DMS 273 (cell line): ENCODE measurements around the gene SLC45A2.

Source experiments
- DNase-seq: peaks from one replicate; lab custom pipeline; 2025; ENCODE audit not compliant: unreplicated experiment; lab: John Stamatoyannopoulos, UW

The SLC45A2 gene

DNA sequence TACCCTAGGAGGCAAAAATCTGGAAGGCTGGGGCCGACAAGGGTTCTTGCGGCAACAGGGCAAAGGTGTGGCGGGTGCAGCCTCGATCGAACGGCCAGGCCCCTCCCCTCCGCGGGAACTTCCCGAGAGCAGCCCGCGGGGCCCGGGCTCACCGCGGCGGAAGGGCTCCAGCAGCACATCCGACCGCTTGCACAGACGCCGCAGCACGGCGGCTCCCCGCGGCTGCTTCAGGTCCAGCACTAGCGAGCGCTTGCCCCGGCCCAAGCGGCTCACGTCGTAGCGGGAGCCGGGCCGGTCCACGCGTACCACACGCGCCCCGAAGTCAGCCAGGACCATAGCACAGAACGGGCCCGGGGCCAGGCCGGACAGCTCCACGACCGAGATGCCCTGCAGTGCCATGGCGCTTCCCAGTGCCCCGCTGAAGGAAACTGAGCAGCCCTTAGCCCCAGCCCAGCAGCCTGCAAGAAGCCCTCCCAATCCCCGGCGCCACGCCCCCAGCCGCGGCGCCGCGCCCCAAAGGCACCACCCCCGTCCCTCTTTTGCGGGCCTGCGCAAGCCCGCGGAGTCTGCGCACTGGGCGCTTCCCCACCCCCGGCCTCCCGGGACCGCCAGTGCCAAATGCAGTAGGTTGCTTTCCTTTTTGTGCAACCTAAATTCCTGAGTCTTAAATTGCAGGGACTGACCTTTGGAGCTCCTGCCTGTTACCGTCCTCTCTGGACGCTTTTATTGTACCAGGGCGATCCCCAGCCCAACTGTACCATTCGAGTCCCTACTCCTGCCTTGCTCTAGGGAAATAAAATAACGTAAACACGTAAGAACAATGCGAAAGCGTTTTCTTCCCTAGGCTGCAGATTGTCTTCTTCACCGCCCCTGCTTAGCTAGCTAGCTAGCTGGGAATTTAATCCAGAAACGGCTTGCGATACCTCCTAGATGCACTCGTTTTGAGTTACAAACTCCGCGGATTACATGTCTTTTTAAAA, 23.4 kb upstream of the SLC45A2 start, which contains the start of gene AMACR:
Gene AMACR, minus strand, starts transcription at position 430 of the 980 bp plus-strand sequence. Its CDS starts 31 bp downstream, at position 399.
- DNase-seq = peak; percentile 98

DNA sequence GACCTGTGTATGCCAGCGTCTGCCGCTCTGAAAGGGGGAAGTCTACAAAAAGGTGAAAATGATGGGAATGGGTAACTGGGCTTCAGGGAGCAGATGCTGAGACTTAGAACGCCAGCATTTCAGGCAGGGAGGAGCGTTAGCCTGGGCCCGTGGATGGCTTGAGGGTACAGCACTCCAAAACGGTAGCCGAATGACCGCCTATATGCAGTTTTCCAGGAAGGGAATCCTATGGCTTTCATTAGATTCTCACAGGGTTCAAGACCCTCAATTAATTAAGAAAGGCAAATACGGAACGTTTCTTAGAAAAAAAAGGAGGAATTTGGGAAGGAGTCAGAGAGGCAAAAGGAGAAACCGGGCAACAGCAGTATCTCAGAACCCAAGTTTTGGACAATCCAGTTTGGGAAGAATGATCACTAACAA, 22.7 kb upstream of the SLC45A2 start:
- peak; percentile 44 for DNase-seq

DNA sequence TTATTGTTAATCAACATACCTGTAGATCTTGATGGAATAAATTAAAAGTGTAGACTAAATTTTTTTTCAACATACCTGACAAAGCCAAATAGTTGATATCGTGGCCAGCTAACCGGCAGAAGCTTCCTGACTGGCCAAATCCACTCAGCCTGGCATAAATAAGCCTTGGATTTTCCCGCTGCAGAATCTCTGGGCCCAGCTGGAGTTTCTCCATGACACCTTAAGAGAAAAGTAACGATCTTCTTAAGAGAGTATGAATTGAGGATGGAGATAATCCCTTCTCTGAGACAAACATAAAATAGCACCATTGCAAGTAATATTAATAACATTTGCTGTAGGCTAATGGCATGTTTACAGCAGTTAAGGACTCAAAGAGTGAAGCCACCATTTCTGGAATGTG, 21.2 kb upstream of the SLC45A2 start:
- DNase-seq = no peak

DNA sequence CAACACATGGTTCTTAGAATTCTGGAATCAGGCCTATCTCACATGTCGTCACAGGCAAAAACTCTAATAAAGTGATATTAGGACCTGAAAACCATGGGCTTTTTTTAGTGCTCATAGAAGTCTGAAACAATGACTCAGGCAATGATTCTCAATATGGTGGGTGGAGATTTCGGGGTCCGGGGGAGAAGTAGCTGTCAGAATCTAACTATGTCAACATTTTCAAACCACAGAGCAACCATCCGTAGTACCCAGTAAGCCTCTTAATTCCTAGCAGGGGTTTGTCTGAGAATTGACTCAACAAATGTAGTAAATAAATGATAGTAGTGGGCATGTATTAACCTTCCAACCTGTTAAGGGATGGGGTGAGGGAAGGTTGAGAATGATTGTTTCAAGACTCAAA, 20.7 kb upstream of the SLC45A2 start:
- DNase-seq = no peak

DNA sequence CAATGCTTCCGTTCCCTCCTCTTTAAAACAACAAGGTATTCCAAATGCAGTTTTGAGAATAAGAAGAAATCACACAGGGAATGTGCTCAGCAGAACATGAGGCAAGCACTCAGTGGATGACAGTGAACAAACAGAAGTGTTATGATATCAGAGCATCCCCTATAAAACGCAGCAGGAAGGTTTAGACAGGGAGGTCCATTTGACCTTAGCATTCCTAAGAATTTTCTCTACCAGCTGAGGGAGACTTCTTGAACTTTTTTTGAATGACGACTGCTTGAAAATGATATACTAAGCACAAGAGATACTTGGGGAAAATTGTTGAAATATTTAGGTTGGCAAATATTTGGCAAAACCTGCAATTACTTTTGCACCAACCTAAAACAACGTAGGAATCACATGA, 19.4 kb upstream of the SLC45A2 start:
- no peak for DNase-seq

DNA sequence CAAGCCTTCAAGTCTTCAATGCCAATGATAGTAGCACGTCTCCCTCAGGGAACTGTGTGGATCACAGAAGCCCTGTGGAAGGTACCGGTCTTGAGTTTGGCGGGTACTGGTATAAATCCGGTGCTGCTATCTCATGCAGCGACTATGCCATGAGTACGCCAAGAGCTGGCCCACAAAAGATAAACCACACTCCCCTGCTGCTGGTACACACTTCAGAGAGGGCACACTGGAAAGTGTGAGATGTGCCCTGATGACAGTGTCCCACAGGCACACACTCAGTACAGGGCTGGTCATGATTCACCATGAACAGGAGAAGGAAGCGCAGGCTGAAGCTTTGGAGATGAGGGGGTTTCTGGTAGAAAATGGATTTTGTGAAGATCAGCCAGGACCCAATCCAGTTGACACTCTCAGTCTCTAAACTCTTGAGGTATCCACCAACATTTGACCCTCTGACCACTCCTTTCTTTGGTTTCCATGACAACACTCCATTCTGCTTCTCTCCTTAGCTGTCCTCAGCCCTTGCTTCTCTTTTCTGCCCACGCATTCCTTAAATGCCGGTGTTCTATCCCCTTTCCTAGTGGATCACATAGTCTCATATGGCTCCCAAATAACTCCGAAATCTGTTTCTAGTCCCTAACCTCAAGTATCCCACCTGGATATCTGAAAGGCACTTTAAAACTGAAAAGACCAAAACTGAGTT, 18.3 kb upstream of the SLC45A2 start:
- no peak for DNase-seq

DNA sequence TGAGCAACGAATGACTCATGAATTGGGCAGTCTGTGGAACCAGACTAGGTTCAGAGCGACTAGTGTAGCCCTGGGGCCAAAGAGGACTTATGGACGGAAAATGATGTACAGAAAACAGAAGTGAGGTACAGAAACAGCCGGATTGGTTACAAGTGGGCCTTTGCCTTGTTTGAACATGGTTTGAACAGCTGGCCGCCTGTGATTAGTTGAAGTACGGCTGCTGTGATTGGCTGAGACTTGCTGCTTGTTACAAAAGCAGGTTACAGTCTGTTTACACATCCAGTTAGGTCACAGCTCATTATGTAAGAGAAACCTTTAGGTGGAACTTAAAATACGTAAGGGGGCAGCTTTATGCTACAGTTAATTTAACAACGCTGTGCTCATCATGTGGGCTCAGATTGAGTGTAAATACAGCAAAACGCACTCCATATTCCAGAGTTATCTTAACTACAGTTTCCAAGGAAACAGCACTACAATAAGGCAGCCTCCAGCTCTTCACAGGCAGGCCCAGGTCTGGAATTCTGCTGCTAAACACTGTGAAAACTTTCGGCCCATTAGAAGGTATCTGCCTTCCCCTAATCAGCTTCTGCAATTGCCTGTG, 16.8 kb upstream of the SLC45A2 start:
- DNase-seq = peak; percentile 84

DNA sequence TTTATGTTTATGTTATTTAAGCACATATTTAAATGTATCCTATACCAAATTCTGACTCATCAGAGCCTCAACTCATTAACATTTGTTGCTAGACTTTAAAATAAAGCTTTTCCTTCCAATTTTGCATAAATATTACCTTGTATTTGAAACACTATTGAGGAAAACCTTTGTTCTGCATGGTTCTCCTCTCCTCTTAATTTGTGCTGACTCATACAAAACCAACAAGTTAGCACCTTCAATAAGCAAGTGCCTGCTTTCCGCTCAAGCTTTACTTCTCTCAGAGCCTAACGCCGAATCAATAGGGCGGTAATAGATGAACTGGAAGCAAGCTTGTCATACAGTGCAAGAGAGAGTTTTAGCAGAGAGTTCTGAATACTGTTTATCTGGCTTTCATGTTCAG, 15.5 kb upstream of the SLC45A2 start:
- DNase-seq = no peak

DNA sequence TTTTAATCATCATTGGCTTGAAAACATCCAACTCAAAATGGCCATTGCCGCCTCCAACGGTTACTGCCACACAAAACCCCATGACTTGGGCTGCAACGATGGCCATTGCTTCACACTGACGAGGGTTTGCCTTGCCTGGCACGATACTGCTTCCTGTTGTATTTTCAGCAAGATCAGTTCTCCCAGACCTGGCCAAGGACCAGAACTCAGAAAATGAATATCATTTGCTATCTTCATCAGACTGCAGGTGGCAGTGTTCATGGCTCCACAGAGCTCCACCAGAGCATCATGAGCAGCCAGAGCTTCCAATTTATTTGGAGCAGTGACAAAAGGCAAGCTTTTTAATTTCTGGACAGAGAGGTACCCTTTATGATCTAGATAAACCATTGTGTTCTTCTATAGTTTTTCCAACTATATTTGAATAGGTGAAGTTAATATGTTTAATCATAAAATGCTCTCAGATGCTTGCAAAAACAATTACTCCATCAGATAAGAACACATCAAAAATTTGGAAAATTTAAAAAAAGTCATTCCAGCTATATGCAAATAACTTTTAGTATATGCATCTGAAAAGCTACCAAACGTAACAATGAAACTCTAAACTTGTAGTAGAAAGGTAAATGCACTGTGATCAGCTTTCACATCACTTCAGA, 13.0 kb upstream of the SLC45A2 start:
- DNase-seq = peak; percentile 81

DNA sequence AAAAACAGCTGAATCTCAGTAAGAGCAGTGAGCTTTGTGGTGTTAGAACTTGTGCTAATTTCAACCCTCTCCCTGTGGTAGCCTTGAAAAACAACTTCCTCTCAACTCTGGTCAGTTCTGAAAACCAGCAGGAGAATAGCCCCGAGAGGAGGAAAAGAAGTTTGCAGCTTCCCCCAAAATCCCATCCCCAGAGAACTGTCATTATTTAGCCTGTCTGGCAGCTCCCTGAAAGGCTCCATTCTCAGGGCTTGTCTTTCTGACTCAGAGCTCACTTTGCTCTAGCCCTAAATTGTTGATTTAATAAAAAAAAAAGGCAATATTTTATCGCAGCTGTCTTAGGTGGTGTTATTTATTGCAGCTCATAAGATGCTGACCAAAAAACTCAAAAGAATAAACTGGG, 11.4 kb upstream of the SLC45A2 start:
- no peak for DNase-seq

DNA sequence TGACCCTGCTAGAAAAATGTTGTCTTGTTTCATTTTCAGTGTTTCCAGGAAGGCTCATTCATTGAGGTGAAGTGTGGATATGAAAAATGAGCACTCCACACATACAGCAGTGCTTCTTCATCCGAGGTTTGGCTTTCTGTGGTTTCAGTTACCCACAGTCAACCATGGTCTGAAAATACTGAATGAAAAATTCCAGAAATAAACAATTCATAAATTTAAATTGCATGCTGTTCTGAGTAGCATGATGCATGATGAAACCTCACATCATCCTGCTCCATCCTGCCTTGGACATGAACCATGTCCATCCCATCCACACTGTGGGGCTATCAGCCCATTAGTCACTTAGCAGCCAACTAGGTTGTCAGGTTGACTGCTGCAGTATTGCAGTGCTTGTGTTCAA, 10.4 kb upstream of the SLC45A2 start:
- no peak for DNase-seq

DNA sequence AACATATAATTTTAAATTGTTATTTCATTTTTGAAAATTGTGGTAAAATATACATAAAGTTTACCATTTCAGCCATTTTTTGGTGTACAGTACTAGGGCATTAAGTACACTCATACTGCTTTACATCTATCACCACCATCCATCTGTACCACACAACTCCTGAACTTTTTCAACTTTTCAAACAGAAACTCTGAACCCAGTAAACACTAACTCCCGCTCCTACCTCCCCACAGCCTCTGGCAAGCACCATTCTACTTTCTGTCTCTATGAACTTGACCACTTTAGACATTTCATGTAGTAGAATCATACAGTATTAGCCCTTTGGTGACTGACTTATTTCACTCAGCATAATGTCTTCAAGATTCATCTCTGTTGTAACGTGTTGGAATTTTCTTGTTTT, 8.4 kb upstream of the SLC45A2 start:
- no peak for DNase-seq

DNA sequence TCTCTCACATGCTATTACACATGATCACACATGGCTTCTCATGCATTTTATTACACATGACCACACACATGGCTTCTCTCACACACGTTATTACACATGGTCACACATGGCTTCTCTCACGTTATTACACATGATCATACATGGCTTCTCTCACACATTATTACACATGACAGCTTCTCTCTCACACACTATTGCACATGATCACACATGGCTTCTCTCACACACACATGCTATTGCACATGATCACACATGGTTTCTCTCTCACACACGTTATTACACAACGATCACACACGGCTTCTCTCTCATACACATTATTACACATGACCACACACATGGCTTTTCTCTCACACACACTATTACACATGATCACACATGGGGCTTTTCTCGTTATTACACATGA, 954 bp upstream of the SLC45A2 start:
- DNase-seq = no peak

DNA sequence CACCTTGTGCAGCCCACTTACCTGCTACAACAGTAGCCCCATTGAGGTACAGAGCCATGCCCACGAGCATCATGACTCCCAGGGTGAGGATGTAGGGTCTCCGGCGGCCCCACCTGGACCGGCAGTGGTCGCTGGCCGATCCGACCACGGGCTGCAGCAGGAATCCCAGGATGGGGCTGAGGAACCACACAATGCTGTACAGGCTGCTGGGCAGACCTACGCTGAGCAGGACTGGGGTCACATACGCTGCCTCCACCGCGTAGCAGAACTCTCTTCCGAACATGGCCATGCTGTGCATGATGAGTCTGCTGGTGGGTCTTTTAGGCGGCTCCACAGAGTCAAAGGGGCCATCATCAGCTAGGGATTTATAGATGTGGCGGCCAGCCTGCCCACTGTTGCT, 315 bp downstream of the SLC45A2 start:
- DNase-seq = no peak

DNA sequence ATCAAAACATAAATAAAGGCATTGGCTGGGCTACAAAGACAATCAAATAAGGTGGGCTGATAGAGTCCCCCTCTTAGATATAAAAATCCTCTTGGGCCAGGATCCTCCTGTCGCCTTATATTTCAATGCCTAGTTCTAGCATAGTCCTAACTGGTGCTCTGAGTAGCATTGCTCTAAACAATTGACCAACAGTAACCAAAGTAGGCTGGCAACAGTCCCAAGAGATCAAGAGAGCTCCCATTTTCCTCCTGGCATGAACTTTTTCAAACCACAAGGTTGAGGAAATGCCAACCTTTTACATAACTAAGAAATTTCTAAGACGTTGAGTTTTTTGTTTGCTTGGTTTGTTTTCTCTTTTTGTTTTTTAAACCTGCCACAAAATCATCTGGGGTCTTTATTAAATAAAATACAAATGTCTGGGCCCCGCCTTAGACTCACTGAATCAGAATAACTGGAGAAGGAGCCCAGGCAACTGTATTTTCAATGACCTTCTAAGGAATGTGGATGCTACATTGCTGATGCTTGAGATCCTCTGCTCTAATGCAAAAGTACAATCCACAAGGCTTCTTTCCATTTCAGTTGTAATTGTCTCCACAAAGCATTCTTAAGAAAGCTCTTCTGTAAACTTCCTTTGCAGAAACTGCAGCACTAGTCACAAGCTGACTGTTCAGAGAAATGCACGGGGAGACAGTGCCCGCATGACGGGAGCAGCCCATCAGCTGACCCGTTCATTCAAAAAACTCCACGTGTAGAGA, 2.9 kb downstream of the SLC45A2 start:
- no peak for DNase-seq

DNA sequence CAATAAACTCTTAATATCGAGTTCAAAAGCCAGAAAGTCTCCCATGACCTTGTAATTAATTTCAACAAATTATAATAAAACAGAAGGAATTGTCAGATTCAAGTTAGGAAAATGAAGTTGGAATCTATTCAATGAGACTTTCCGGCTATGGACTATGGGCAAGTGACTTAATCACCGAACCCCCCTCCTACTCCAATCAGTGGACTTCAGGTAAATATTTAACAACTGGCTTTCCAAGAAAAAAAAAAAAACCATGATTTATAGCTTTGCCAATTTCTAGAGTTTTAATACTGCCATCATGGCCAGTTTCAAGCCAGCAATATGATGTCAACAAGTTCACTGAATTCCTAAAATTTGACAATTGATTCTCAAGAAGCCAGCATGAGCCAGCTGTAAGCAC, 4.5 kb downstream of the SLC45A2 start:
- DNase-seq = no peak

DNA sequence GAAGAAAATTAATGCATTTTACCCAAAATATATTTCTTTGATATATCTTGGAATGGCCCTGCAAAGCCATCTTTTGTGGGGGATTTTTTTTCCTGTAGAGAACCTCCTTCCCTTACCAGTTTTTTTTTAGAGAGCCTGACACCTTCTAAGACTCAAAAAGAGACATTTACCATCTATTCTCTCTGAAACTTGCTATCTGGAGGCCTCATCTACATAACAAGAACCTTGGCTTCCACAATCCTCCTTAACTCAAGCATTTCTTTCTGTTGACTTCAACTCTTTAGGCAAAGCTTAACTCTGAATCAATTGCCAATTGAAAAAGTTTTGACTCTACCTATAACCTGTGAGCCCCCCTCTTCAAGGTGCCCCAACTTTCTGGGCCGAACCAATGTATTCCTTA, 6.2 kb downstream of the SLC45A2 start:
- no peak for DNase-seq

DNA sequence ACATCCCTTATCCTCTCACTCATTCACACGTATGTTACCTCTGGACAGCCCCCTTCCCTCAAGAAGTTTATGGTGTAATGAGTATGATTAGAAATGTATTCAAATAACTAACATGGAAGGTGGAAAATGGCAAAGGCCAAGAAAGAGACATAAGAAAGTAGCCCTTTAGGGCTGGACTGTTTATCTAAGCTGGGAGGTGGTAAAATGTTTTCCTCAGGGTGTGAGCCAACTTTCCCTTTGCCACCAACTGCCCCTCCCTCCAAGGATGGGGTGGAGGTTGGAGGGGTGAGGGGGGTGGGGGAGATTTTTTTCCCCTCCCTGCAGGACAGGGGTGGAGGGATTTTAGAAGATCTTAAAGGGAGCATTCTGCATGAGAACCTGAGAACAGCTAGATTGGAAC, 8.2 kb downstream of the SLC45A2 start:
- no peak for DNase-seq

DNA sequence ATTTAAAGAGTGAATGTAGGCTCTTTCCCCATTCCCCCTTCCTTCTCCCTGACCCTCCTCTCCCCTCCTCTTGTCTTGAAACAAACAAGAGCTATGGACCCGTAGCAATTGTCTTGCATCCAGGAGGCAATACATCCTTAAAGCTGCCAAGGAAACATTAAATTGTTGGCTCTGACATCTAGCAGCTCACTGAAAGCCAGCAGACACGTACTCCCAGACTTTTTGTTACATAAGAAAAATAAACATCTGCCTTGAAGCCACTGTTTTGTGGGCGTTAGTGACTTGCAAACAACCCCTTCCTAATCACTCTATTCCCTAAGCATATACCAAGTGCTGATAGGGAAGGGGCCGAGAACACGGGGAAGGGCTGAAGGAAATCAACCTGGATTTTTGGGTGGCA, 8.6 kb downstream of the SLC45A2 start:
- DNase-seq = no peak

DNA sequence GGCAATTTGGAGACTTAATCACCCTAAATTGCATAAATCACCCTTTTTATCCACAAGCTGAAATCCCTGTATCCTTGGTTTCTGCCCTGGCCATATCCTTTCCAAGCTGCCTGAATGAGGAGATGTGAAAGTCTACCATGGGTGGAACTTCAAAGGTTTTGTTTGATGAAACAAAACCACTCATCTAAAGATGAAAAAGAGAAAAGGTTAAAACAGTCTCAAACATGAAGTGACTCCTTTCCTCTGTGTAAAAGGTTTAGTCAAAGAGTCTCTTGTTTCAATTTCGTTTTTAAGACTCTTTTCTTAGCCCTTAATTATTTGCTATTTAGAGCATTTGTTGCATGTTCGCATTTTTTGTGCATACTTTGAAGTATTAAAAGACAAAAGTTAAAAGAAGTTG, 11.2 kb downstream of the SLC45A2 start:
- no peak for DNase-seq
